ENCODE measurements around the gene CAST.

Gene CAST

GRCh38 chr5:96675882-96676281 lies 13.7 kb downstream of the CAST start:
- FAIRE-seq, result no peak

GRCh38 chr5:96677496-96677895 lies 15.3 kb downstream of the CAST start:
- FAIRE-seq, result no peak

- peak; percentile 13 for FAIRE-seq
Measured at GRCh38 chr5:96679293-96679692, 17.1 kb downstream of the CAST start.

GRCh38 chr5:96680759-96681470 lies 18.7 kb downstream of the CAST start:
- no peak for FAIRE-seq

- FAIRE-seq, result no peak
Measured at GRCh38 chr5:96683392-96683791, 21.2 kb downstream of the CAST start.

GRCh38 chr5:96683810-96684209 lies 21.6 kb downstream of the CAST start:
- FAIRE-seq, result no peak

DNA sequence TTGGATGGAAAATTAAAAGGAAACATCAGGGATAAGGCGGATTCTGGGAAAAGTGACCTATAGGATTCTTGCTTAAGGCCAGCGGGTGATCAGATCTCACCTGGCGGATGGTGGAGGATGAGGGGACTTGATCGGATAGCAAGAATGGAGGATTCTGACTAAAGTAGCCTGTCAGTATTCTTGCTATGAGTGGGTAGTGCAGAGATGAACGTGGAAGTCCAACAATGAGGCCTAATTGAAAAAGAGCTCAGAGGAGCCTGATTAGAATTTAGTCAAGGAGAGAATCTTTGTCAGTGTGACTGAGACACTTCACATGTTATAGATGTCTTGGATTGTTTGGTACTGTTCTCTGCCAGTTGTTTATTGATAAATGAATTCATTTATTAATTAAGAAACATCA lies 24.9 kb downstream of the CAST start:
- no peak for FAIRE-seq

DNA sequence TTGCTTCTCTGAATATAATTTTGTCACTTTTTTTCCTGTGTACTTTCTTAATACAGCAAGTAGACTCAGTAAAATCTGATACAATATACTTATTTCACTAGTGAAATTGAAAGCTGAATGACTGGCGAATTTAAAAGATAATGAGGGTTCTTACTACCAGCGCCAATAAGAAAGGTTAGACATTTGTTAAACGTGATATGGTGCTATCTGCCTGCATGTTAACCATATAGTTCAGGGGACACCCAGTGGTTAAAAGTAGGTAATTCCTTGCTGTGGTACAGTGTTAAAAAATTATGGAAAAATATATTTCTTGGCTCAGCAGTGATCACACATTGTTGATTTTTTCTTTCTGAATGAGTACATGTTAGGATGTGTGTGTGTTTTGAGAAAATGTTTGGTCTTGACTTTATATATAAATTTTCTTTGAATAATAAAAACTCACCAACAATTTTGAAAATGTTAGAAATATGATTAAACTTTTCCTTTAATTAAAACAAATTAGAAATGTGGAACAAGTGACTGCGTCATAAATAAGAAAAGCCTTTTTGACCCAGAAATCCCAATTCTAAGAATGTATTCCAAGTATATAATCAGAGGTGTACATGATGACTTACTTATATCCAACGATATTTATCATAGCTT lies 25.8 kb downstream of the CAST start:
- peak; percentile 99 for FAIRE-seq

- FAIRE-seq, result no peak
Measured at GRCh38 chr5:96690861-96691260, 28.7 kb downstream of the CAST start.

- no peak for FAIRE-seq
Measured at GRCh38 chr5:96691503-96692303, 29.5 kb downstream of the CAST start.

- no peak for FAIRE-seq
Measured at GRCh38 chr5:96692441-96692840, 30.3 kb downstream of the CAST start.

DNA sequence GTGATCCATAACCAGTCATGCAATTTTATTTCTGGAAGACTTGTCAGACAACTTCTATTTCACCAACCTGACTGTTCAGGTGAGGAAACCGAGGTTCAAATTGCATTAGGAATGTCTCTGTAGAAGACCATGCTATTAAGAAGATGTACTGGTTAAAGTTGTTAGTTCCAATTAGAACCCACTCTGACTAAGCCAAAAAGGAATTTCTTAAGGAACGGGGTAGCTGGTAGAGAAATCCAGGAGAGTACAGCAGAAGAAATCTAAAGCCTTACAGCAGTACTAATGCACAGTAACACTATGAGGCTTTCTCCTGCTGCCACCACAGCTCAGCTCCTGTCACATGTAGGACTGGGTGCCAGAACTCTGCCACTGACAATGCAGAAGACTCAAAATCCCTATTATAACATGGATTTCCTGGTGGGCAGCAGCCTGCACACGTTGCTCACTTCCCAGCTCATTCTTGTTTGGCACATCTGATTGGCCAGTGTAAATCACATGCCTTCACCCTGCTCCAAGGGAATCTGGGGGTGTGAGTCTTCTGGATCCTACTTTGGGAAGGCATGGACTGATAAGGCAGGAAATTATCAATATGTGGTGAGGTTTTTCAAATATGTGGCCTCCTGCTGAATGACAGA lies 37.1 kb downstream of the CAST start:
- no peak for FAIRE-seq

DNA sequence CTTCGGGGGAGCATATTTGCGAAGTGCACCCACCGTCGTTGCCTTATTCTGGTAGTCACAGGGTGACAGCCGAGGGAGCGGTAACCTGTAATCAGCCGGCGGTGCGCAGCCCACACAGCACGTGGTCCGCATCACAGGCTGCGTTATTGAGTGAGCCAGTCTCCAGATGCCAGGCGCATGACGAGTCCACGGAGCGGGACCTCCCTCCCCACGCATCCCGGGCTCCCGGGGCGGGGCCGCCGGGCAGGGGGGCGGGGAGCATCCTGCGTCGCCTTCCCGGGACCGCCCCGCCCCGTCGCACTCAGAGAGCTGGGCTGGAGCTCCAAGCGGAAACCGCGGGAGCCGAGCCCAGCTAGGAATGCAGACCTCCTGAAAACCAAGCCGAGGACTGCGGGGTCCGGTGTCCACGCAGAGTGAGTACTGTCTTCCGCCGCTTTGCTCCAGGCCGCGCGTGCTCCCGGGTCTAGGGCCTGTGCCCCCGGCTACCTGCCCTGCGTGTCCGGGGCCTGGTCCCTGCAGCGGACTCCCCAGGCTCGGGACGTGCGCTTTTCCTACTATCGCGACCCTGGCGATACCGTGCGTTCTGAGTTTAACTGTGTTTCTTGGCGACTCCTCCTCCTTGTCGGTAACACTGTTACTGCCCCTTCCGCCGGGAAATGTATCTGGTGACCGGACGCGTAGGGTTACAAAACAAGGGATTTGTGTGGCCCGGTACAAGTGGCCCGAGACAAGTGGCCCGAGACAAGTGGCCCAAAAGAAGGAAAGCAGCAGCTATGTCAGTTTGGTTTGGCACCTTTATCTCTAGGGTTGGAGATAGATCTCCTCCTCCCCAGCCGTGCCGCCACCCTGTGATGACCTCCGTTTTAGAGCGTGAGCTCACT lies 40.6 kb downstream of the CAST start:
- no peak for FAIRE-seq

- peak; percentile 71 for FAIRE-seq
Measured at GRCh38 chr5:96703384-96703920, 41.3 kb downstream of the CAST start.

DNA sequence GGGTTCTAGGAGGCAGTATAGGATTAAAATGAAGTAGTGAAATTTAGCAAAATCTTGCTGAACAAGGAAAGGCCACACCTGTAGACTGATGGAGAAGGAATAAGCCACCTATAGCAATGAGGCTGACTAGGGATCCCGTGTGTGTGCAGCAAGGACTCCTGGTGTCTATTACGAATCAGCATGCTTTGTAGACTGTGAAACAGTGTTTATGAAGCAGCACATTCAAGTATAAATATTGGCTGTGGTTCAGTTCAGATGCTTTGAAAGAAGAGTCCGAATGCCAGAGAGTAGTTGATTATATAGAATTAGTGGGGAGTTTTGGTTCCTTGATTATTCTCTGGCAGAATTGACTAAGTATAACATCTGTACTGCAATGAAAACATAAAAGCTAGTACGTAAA lies 41.8 kb downstream of the CAST start:
- no peak for FAIRE-seq

DNA sequence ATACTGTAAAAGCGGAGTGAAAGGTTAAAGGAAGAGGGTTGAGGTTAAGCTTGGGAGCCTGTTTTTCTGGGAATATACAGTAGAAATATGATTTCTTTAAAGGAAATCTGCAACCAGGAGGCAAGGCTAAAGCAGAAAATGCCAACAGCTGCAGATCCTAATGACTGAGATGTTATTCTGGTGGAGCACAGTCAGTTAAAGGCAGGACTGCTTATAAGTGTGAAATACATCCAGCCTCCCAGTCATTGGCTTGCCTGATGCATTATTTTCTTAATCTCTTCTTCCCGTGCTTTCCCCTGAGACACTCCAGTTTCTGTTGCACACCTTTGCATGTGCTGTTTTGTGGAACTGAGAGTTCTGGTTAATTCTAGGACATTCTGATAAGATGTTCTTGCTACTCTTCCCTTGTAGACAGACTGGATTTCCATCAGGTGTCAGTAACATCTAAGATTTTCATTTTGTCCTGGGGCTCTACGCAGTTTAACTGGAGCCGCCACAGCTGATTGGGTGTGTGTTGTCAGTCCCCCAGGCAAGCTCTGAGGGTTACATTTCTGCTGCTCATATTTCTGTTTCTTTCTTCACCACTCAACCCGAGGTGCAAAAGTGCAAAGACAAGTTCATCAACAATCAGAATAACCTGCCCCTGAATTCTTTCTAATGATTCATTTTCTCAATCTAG lies 44.4 kb downstream of the CAST start:
- FAIRE-seq, result no peak

DNA sequence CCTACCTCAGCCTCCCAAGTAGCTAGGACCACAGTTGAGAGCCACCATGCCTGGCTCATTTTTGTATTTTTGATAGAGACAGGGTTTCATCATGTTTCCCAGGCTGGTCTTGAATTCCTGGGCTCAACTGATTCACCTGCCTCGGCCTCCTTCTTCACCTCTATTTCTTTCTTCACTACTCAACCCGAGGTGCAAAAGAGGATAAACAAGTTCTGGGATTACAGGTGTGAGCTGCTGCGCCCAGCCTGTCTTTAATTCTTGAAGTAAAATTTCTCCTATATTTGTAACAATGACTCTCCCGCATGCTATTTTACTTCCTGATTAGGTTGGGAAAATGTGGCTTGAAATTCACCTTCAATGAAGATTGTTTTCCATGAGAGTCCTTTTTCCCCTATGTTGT lies 46.4 kb downstream of the CAST start:
- no peak for FAIRE-seq

GRCh38 chr5:96709152-96709821 lies 47.1 kb downstream of the CAST start:
- FAIRE-seq, result peak; percentile 36

DNA sequence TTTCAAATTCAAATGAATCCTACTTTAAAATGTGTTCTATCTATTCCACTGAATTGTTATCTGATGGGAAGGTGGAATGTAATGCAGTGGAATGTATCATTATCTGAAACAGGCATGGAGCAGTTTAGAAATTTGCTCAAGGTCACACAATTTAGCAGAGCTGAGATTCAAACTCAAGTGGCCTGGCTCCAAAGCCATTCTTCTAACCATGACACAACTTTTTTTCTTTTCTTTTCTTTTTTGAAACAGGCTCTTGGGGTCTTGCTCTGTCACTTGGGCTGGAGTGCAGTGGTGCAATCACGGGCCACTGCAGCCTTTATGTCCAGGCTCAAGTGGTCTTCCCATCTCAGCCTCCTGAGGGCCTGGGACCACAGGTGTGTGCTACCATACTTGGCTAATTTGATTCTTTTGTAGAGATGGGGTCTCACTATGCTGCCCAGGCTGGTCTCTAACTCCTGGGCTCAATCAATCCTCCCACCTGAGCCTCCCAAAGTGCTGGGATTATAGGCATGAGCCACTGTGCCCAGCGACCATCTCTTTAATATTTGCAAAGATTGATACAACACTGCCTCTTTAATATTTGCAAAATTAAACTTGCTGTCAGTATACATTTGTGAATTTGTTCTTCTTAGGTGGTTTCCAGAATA lies 50.0 kb downstream of the CAST start:
- no peak for FAIRE-seq

- no peak for FAIRE-seq
Measured at GRCh38 chr5:96714450-96714849, 52.3 kb downstream of the CAST start.

Data from islet of Langerhans (tissue), 1 donor.